ENCODE data around the gene CPSF6.
"Not testable (repeated sequence)": the region's sequence is repeated elsewhere in the genome, so short reads cannot be mapped to it uniquely, and the experiment has no call there.

The CPSF6 gene

GRCh38 chr12:69239352-69239921 lies at the start of gene CPSF6:
Gene CPSF6 (plus strand): TSS chr12:69239569. CDS start chr12:69239647, 78 bp downstream.
- DNase-seq (ENCODE audit: low read depth in 2 of 2, low spot score in 1 of 2): peak; percentile 89 to 96

GRCh38 chr12:69196302-69197288 lies 42.8 kb upstream of the CPSF6 start:
- no peak for DNase-seq (ENCODE audit: low read depth in 2 of 2, low spot score in 1 of 2)

GRCh38 chr12:69199976-69200375 lies 39.4 kb upstream of the CPSF6 start:
- not testable (repeated sequence) for DNase-seq (ENCODE audit: low read depth in 2 of 2, low spot score in 1 of 2)

- no peak for DNase-seq (ENCODE audit: low read depth in 2 of 2, low spot score in 1 of 2)
These were observed 35.2 kb upstream of the CPSF6 start for GRCh38 chr12:69204191-69204590.

GRCh38 chr12:69210661-69211060 lies 28.7 kb upstream of the CPSF6 start:
- DNase-seq (ENCODE audit: low read depth in 2 of 2, low spot score in 1 of 2): no peak

- no peak for DNase-seq (ENCODE audit: low read depth in 2 of 2, low spot score in 1 of 2)
These were observed 28.2 kb upstream of the CPSF6 start for GRCh38 chr12:69211160-69211559.

- no peak for DNase-seq (ENCODE audit: low read depth in 2 of 2, low spot score in 1 of 2)
These were observed 25.2 kb upstream of the CPSF6 start for GRCh38 chr12:69214169-69214568.

GRCh38 chr12:69225251-69225910 lies 14.0 kb upstream of the CPSF6 start:
- DNase-seq (ENCODE audit: low read depth in 2 of 2, low spot score in 1 of 2): no peak

GRCh38 chr12:69231479-69231878 lies 7.9 kb upstream of the CPSF6 start:
- no peak for DNase-seq (ENCODE audit: low read depth in 2 of 2, low spot score in 1 of 2)

- no peak for DNase-seq (ENCODE audit: low read depth in 2 of 2, low spot score in 1 of 2)
These were observed 599 bp upstream of the CPSF6 start for GRCh38 chr12:69238589-69239351.

- DNase-seq (ENCODE audit: low read depth in 2 of 2, low spot score in 1 of 2): peak; percentile 7 to 19
These were observed 707 bp downstream of the CPSF6 start for GRCh38 chr12:69239922-69240630.

GRCh38 chr12:69240631-69240995 lies 1.2 kb downstream of the CPSF6 start:
- peak in 1 of 2 donors; percentile 6 for DNase-seq (ENCODE audit: low read depth in 2 of 2, low spot score in 1 of 2)

- DNase-seq (ENCODE audit: low read depth in 2 of 2, low spot score in 1 of 2): no peak
These were observed 2.2 kb downstream of the CPSF6 start for GRCh38 chr12:69241438-69242092.

GRCh38 chr12:69243099-69244084 lies 4.0 kb downstream of the CPSF6 start:
- no peak for DNase-seq (ENCODE audit: low read depth in 2 of 2, low spot score in 1 of 2)

- DNase-seq (ENCODE audit: low read depth in 2 of 2, low spot score in 1 of 2): no peak
These were observed 8.1 kb downstream of the CPSF6 start for GRCh38 chr12:69247268-69248018.

- DNase-seq (ENCODE audit: low read depth in 2 of 2, low spot score in 1 of 2): no peak
These were observed 12.7 kb downstream of the CPSF6 start for GRCh38 chr12:69252033-69252432.

GRCh38 chr12:69254046-69254445 lies 14.7 kb downstream of the CPSF6 start:
- DNase-seq (ENCODE audit: low read depth in 2 of 2, low spot score in 1 of 2): no peak

- DNase-seq (ENCODE audit: low read depth in 2 of 2, low spot score in 1 of 2): no peak
These were observed 15.5 kb downstream of the CPSF6 start for GRCh38 chr12:69254862-69255261.
